IMR-90 (cell line): ENCODE data around the gene RPS6KA5. TPM values are rescaled to one million over a fixed set of nuclear protein-coding genes. Genes with fewer than 3 reads are reported as not detected.

ENCODE experiments used
- ATAC-seq: fragments of 200-7000 bp; cut with Tn5 transposase; 2 replicates; pipeline ENCODE4 v1.9.1; 2020; ENCODE audit warnings: low read depth, mild to moderate bottlenecking, moderate library complexity
- BruUV-seq: library from RNA; stranded (reverse); fragments of 400-500 nt; replicated peaks from 2 replicates; lab custom pipeline; 2021; lab: Mats Ljungman, UMichigan
- CTCF ChIA-PET: fragments of 300-600 bp; formaldehyde crosslinking; extraction: SDS; loops from one replicate; lab custom pipeline; 2021; ENCODE audit warnings: antibody characterized with exemption; lab: Yijun Ruan, JAX
- POLR2A ChIA-PET: fragments of 300-600 bp; sonication (Branson Sonifier 250); formaldehyde crosslinking; loops from one replicate; lab custom pipeline; 2022; ENCODE audit warnings: antibody characterized with exemption; ENCODE audit not compliant: unreplicated experiment; lab: Charles Lee
- DNase-seq: peaks from one replicate; pipeline ENCODE4 v3.0.0; 2013
- H2AFZ ChIP-seq: replicated peaks from 2 replicates; pipeline ENCODE3; 2013; ENCODE audit warnings: low read length, mild to moderate bottlenecking; ENCODE audit not compliant: poor library complexity
- H2AK5ac ChIP-seq: 2 replicates; pipeline ENCODE4 v1.6.1; 2013; ENCODE audit warnings: low read depth, low read length, inconsistent platforms
- H2AK9ac ChIP-seq: replicated peaks from 2 replicates; pipeline ENCODE3; 2013; ENCODE audit warnings: mild to moderate bottlenecking, low read depth, low read length, moderate library complexity; ENCODE audit not compliant: poor library complexity
- H2BK120ac ChIP-seq: 2 replicates; pipeline ENCODE4 v1.6.1; 2013; ENCODE audit warnings: low read depth, low read length, inconsistent platforms
- H2BK15ac ChIP-seq: 3 replicates; pipeline ENCODE4 v1.6.1; 2013; ENCODE audit warnings: low read depth, low read length, inconsistent platforms
- H2BK20ac ChIP-seq: 2 replicates; pipeline ENCODE4 v1.6.1; 2013; ENCODE audit warnings: low read depth, mild to moderate bottlenecking, inconsistent platforms, low read length, moderate library complexity
- H2BK5ac ChIP-seq: 2 replicates; pipeline ENCODE4 v1.6.1; 2013; ENCODE audit warnings: mild to moderate bottlenecking, low read depth, low read length, inconsistent platforms; ENCODE audit not compliant: poor library complexity, severe bottlenecking
- H3K14ac ChIP-seq: replicated peaks from 2 replicates; pipeline ENCODE4 v1.6.1; 2013; ENCODE audit warnings: low read depth, low read length, inconsistent platforms
- H3K18ac ChIP-seq: 2 replicates; pipeline ENCODE4 v1.6.1; 2013; ENCODE audit warnings: low read depth, low read length, control low read depth
- H3K23ac ChIP-seq: 2 replicates; pipeline ENCODE4 v1.6.1; 2013; ENCODE audit warnings: low read depth, low read length, inconsistent platforms
- H3K27ac ChIP-seq: 2 replicates; pipeline ENCODE4 v1.5.1; 2013; ENCODE audit warnings: mild to moderate bottlenecking, control low read depth, low read length; ENCODE audit not compliant: insufficient read depth
- H3K27me3 ChIP-seq: 2 replicates; pipeline ENCODE4 v1.6.1; 2013; ENCODE audit warnings: low read length; ENCODE audit not compliant: control insufficient read depth, insufficient read depth
- H3K36me3 ChIP-seq: 2 replicates; pipeline ENCODE4 v1.6.1; 2013; ENCODE audit warnings: low read length, mixed read lengths; ENCODE audit not compliant: control insufficient read depth, insufficient read depth
- H3K4ac ChIP-seq: 2 replicates; pipeline ENCODE4 v1.6.1; 2013; ENCODE audit warnings: low read depth, low read length, inconsistent platforms
- H3K4me1 ChIP-seq: 2 replicates; pipeline ENCODE4 v1.6.1; 2013; ENCODE audit warnings: low read length, mixed read lengths; ENCODE audit not compliant: control insufficient read depth, insufficient read depth
- H3K4me2 ChIP-seq: 2 replicates; pipeline ENCODE4 v1.6.1; 2013; ENCODE audit warnings: low read depth, mild to moderate bottlenecking, control low read depth, low read length, moderate library complexity
- H3K4me3 ChIP-seq: 2 replicates; pipeline ENCODE4 v1.5.1; 2013; ENCODE audit warnings: low read depth, mild to moderate bottlenecking, control low read depth, low read length, moderate library complexity; ENCODE audit not compliant: insufficient read depth
- H3K56ac ChIP-seq: 2 replicates; pipeline ENCODE4 v1.6.1; 2013; ENCODE audit warnings: low read length, inconsistent platforms; ENCODE audit not compliant: insufficient read depth; ENCODE audit errors: extremely low read depth
- H3K79me1 ChIP-seq, 2 experiments: 2 replicates each; pipeline ENCODE4 v1.6.1; 2013; ENCODE audit warnings: low read length in 2 of 2, inconsistent platforms in 1 of 2, low read depth in 1 of 2
- H3K9ac ChIP-seq: 2 replicates; pipeline ENCODE4 v1.6.1; 2013; ENCODE audit warnings: low read depth, low read length, control low read depth
- H3K9me1 ChIP-seq: 2 replicates; pipeline ENCODE4 v1.6.1; 2013; ENCODE audit warnings: low read length, inconsistent platforms; ENCODE audit not compliant: insufficient read depth
- H3K9me3 ChIP-seq: 2 replicates; pipeline ENCODE4 v1.6.1; 2013; ENCODE audit warnings: low read length; ENCODE audit not compliant: control insufficient read depth, insufficient read depth
- H4K20me1 ChIP-seq: 2 replicates; pipeline ENCODE4 v1.6.1; 2013; ENCODE audit warnings: low read length, inconsistent platforms; ENCODE audit not compliant: insufficient read depth
- H4K5ac ChIP-seq: 2 replicates; pipeline ENCODE4 v1.6.1; 2013; ENCODE audit warnings: mild to moderate bottlenecking, low read depth, low read length, control low read depth
- H4K8ac ChIP-seq, 2 experiments: 2 replicates each; pipeline ENCODE4 v1.6.1; 2013; ENCODE audit warnings: low read depth in 2 of 2, low read length in 2 of 2, control low read depth in 1 of 2, inconsistent platforms in 1 of 2
- H4K91ac ChIP-seq: 2 replicates; pipeline ENCODE4 v1.6.1; 2013; ENCODE audit warnings: low read depth, low read length, inconsistent platforms; ENCODE audit not compliant: insufficient read depth
- CEBPB ChIP-seq: IDR thresholded peaks from 2 replicates; pipeline ENCODE4 v1.6.1; 2012; ENCODE audit warnings: low read depth, low read length, improper control_type of control experiment
- CHD1 ChIP-seq: IDR thresholded peaks from 2 replicates; pipeline ENCODE4 v1.6.1; 2012; ENCODE audit warnings: low read depth, low read length, improper control_type of control experiment
- MAFK ChIP-seq: IDR thresholded peaks from 2 replicates; pipeline ENCODE4 v1.6.1; 2012; ENCODE audit warnings: low read depth, low read length, improper control_type of control experiment
- MXI1 ChIP-seq: IDR thresholded peaks from 2 replicates; pipeline ENCODE4 v1.6.1; 2012; ENCODE audit warnings: low read depth, mild to moderate bottlenecking, low read length, moderate library complexity, borderline replicate concordance
- NFE2L2 ChIP-seq: fragments of 150-350 bp; IDR thresholded peaks from 2 replicates; pipeline ENCODE4 v1.6.1; 2016; ENCODE audit warnings: low read depth, mild to moderate bottlenecking, low read length
- POLR2A ChIP-seq: IDR thresholded peaks from 2 replicates; pipeline ENCODE4 v1.6.1; 2012; ENCODE audit warnings: mild to moderate bottlenecking, low read depth, low read length
- RCOR1 ChIP-seq: IDR thresholded peaks from 2 replicates; pipeline ENCODE4 v1.6.1; 2012; ENCODE audit warnings: mild to moderate bottlenecking, low read length, improper control_type of control experiment; ENCODE audit not compliant: insufficient replicate concordance
- WGBS, 2 experiments: methylation state at CpG; one replicate each; pipeline versions ENCODE4 v1.1.5 to v1.1.7; 2013; ENCODE audit warnings: missing lambda C conversion rate in 2 of 2; ENCODE audit not compliant: insufficient read length in 1 of 2; ENCODE audit errors: extremely low coverage in 2 of 2; 5-methylcytosine and 5-hydroxymethylcytosine counted together
- dilution Hi-C: fragments of 300-500 bp; cut with HindIII; formaldehyde crosslinking; loops from one replicate; pipeline ENCODE4 v1.14.3; 2018; ENCODE audit warnings: low sequenced_read_pairs; ENCODE audit not compliant: unreplicated experiment
- in situ Hi-C: fragments of 300-500 bp; cut with MboI; formaldehyde crosslinking; loops from 3 replicates; pipeline ENCODE4 v1.14.3; 2019; ENCODE audit warnings: low sequenced_read_pairs, inconsistent platforms, mixed read lengths
- intact Hi-C: fragments of 100-400 bp; cut with micrococcal nuclease; formaldehyde crosslinking; loops from 2 replicates; pipeline ENCODE4 v1.10.0; 2022
- polyA plus RNA-seq, 3 experiments: library from polyadenylated mRNA; depleted of rRNA; stranded (reverse); fragments of >200 nt; gene quantifications; 2 replicates each; pipeline ENCODE4 v1.2.3, GENCODE V29; 2012; ENCODE audit warnings: low replicate concordance in 1 of 3
- total RNA-seq: library from RNA; depleted of rRNA; stranded (reverse); fragments of >200 nt; gene quantifications from 2 replicates; pipeline ENCODE4 v1.2.3, GENCODE V29; 2012
- TF ChIP-seq, protein P1 (sequence below): fragments of 150-350 bp; IDR thresholded peaks from 2 replicates; pipeline ENCODE4 v1.6.1; 2016; ENCODE audit warnings: low read depth, mild to moderate bottlenecking, low read length, moderate library complexity, borderline replicate concordance
- TF ChIP-seq, protein P2 (sequence below): conservative IDR thresholded peaks from 2 replicates; pipeline ENCODE4 v1.5.1; 2012; ENCODE audit warnings: mild to moderate bottlenecking, low read depth, low read length, improper control_type of control experiment

RPS6KA5 gene
- total and polyA plus RNA-seq, 2 of the 4 experiments (the other 2 are of a cell fraction) = 0.36 TPM

DNA sequence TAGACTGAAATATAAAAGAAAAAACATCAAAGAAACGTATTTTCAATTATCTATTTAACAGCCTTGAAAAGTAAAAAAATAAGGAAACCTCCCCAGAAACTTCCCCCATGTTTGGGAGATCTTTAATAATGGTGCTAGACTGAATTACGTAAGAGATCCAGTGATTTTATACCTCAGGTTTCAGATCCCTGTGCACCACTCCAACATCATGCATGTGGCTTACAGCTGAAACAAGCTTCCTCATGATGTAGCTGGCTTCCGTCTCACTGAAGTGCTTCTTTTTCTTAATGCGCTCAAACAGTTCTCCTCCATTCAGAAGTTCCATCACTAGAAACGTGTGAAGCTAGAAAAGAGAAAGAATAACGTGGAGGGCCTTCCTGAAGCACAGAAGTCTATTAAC is 166.2 kb downstream of the RPS6KA5 start:
- Histone ChIP-seq H2BK20ac (no peak overlapping the region), H4K5ac (no peak overlapping the region), H2BK15ac (no peak overlapping the region), H3K9me3 (no peaks in the 10 kb centered on the region), H3K4me3 (no peak overlapping the region), H3K18ac (no peak overlapping the region), H2BK120ac (no peak overlapping the region), H3K36me3 (no peaks in the 10 kb centered on the region), H3K27me3 (no peaks in the 10 kb centered on the region), H3K23ac (no peak overlapping the region), H3K9me1 (no peaks in the 10 kb centered on the region), H2BK5ac (no peak overlapping the region), H3K27ac (no peak overlapping the region), H2AK5ac (no peak overlapping the region), H4K8ac (no peak overlapping the region), H3K56ac (no peak overlapping the region), H4K91ac (no peak overlapping the region), H2AK9ac (no peak overlapping the region), H3K79me1 (no peaks in the 10 kb centered on the region), H3K4ac (no peak overlapping the region), H3K4me2 (no peak overlapping the region), H2AFZ (no peak overlapping the region), H3K9ac (no peak overlapping the region), H4K20me1 (no peaks in the 10 kb centered on the region), H3K4me1 (no peaks in the 10 kb centered on the region), H3K14ac (no peak overlapping the region)
- intact Hi-C loops (no loop called here), dilution Hi-C loops (no loop called here), in situ Hi-C loops (no loop called here)
- CTCF ChIA-PET = interaction anchor here (1.4 to 1.7 kb wide), 2 partner anchors 279 to 593 kb away, joined by 4 to 6 read pairs; no protein-coding TSS in a partner anchor
- DNase-seq (no peak), ATAC-seq (no peak)
- WGBS, 2 experiments = no CpG with 5 or more reads among the region's 6 CpGs
- TF ChIP-seq, protein P1, sequence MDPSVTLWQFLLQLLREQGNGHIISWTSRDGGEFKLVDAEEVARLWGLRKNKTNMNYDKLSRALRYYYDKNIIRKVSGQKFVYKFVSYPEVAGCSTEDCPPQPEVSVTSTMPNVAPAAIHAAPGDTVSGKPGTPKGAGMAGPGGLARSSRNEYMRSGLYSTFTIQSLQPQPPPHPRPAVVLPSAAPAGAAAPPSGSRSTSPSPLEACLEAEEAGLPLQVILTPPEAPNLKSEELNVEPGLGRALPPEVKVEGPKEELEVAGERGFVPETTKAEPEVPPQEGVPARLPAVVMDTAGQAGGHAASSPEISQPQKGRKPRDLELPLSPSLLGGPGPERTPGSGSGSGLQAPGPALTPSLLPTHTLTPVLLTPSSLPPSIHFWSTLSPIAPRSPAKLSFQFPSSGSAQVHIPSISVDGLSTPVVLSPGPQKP = no peak
- TF ChIP-seq CEBPB (no peak), MXI1 (no peak), MAFK (no peak), POLR2A (no peak), NFE2L2 (no peak), CHD1 (no peak), RCOR1 (no peak)
- TF ChIP-seq, protein P2, sequence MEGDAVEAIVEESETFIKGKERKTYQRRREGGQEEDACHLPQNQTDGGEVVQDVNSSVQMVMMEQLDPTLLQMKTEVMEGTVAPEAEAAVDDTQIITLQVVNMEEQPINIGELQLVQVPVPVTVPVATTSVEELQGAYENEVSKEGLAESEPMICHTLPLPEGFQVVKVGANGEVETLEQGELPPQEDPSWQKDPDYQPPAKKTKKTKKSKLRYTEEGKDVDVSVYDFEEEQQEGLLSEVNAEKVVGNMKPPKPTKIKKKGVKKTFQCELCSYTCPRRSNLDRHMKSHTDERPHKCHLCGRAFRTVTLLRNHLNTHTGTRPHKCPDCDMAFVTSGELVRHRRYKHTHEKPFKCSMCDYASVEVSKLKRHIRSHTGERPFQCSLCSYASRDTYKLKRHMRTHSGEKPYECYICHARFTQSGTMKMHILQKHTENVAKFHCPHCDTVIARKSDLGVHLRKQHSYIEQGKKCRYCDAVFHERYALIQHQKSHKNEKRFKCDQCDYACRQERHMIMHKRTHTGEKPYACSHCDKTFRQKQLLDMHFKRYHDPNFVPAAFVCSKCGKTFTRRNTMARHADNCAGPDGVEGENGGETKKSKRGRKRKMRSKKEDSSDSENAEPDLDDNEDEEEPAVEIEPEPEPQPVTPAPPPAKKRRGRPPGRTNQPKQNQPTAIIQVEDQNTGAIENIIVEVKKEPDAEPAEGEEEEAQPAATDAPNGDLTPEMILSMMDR = no peak
- BruUV-seq = no TSS peak
- POLR2A ChIA-PET = interaction anchor here (0.8 kb wide), 1 partner anchor 9 kb away, joined by 5 read pairs; no protein-coding TSS in a partner anchor
